ENCODE results near the gene SPDYE2B. TPM values are rescaled to one million over a fixed set of nuclear protein-coding genes. Genes with fewer than 3 reads are reported as not detected.
"Not testable (repeated sequence)": the region's sequence is repeated elsewhere in the genome, so short reads cannot be mapped to it uniquely, and the experiment has no call there.

SPDYE2B gene
- total RNA-seq, 2 donors from 2014 or later: not detected

- H3K4me3 ChIP-seq; H3K9me3 ChIP-seq; H3K27me3 ChIP-seq; intact Hi-C loops (cut with DNase I); DNase-seq; ATAC-seq; H3K4me1 ChIP-seq; H3K27ac ChIP-seq; H3K36me3 ChIP-seq (replicated peaks in 1 of 2; ENCODE audit: insufficient read depth in 1 of 2, low read depth in 2 of 2): not testable (repeated sequence)
- WGBS, 2 donors: 60 to 94% methylated on average over 2 to 3 of the region's 6 CpGs
Measured at GRCh38 chr7:102690602-102691001, 40.5 kb downstream of the SPDYE2B start.

GRCh38 chr7:102694008-102694407 lies 43.9 kb downstream of the SPDYE2B start:
- ATAC-seq; H3K9me3 ChIP-seq; H3K27me3 ChIP-seq; DNase-seq; H3K36me3 ChIP-seq (replicated peaks in 1 of 2; ENCODE audit: insufficient read depth in 1 of 2, low read depth in 2 of 2); H3K4me3 ChIP-seq; intact Hi-C loops (cut with DNase I); H3K27ac ChIP-seq; H3K4me1 ChIP-seq: not testable (repeated sequence)
- 35 to 41% methylated on average over 2 of the region's 2 CpGs for WGBS, 2 donors

GRCh38 chr7:102695033-102695552 lies 45.0 kb downstream of the SPDYE2B start:
- H3K27me3 ChIP-seq; H3K4me1 ChIP-seq; intact Hi-C loops (cut with DNase I); DNase-seq; H3K9me3 ChIP-seq; H3K27ac ChIP-seq; H3K4me3 ChIP-seq; ATAC-seq; H3K36me3 ChIP-seq (replicated peaks in 1 of 2; ENCODE audit: insufficient read depth in 1 of 2, low read depth in 2 of 2): not testable (repeated sequence)
- WGBS, 2 donors: 32 to 64% methylated on average over 1 to 2 of the region's 3 CpGs

GRCh38 chr7:102696009-102696408 lies 45.9 kb downstream of the SPDYE2B start:
- H3K27me3 ChIP-seq; DNase-seq; H3K9me3 ChIP-seq; intact Hi-C loops (cut with DNase I); ATAC-seq; H3K36me3 ChIP-seq (replicated peaks in 1 of 2; ENCODE audit: insufficient read depth in 1 of 2, low read depth in 2 of 2); H3K27ac ChIP-seq; H3K4me1 ChIP-seq; H3K4me3 ChIP-seq: not testable (repeated sequence)
- WGBS, 2 donors: 14 to 31% methylated on average over 1 of the region's 2 CpGs

- WGBS, 2 donors: 66 to 82% methylated on average over 5 of the region's 5 CpGs
- DNase-seq; H3K4me1 ChIP-seq; intact Hi-C loops (cut with DNase I); H3K27ac ChIP-seq; ATAC-seq; H3K4me3 ChIP-seq; H3K36me3 ChIP-seq (replicated peaks in 1 of 2; ENCODE audit: insufficient read depth in 1 of 2, low read depth in 2 of 2); H3K9me3 ChIP-seq; H3K27me3 ChIP-seq: not testable (repeated sequence)
Measured at GRCh38 chr7:102697642-102698512, 47.8 kb downstream of the SPDYE2B start.

- H3K4me3 ChIP-seq; intact Hi-C loops (cut with DNase I); DNase-seq; H3K36me3 ChIP-seq (replicated peaks in 1 of 2; ENCODE audit: insufficient read depth in 1 of 2, low read depth in 2 of 2); H3K27me3 ChIP-seq; ATAC-seq; H3K4me1 ChIP-seq; H3K27ac ChIP-seq; H3K9me3 ChIP-seq: not testable (repeated sequence)
- WGBS, 2 donors: 55 to 58% methylated on average over 9 of the region's 9 CpGs
Measured at GRCh38 chr7:102698962-102699750, 49.0 kb downstream of the SPDYE2B start.

Small RNA genes lying within 50 kb of the gene (small RNA-seq; reads per million reads assigned to genes)
- not detected for gene AC105052.3
- not detected for gene UPK3BL1

Other genes with a start within 250 kb of the SPDYE2B start
- gene ORAI2, start 216.7 kb upstream of the SPDYE2B start, total RNA-seq: 10 to 100 TPM; 11.7 to 20.8 TPM
- 10 to 100 TPM; 15.6 to 60.3 TPM for gene ALKBH4, start 185.5 kb upstream of the SPDYE2B start, total RNA-seq
- gene LRWD1, start 185.3 kb upstream of the SPDYE2B start, total RNA-seq: 10 to 100 TPM; 13.7 to 27.4 TPM
- 10 to 100 TPM in 1 of 2 donors, 1 to 10 TPM in 1; 6.6 to 12.5 TPM for gene POLR2J, start 171.4 kb upstream of the SPDYE2B start, total RNA-seq
- 10 to 100 TPM in 1 of 2 donors, 1 to 10 TPM in 1; 5.3 to 12.5 TPM for gene RASA4B, start 132.5 kb upstream of the SPDYE2B start, total RNA-seq
- gene UPK3BL2, start 106.6 kb upstream of the SPDYE2B start, total RNA-seq: 10 to 100 TPM in 1 of 2 donors, 1 to 10 TPM in 1; 7.5 to 20.4 TPM
- gene SPDYE2, start 99.1 kb upstream of the SPDYE2B start, total RNA-seq: not detected
- 10 to 100 TPM; 25.1 to 26.7 TPM for gene POLR2J3, start 77.7 kb upstream of the SPDYE2B start, total RNA-seq
- 10 to 100 TPM; 16.8 to 34.2 TPM for gene RASA4, start 33.6 kb upstream of the SPDYE2B start, total RNA-seq
- gene UPK3BL1, start 7.5 kb upstream of the SPDYE2B start, total RNA-seq: 10 to 100 TPM; 11.7 to 36.6 TPM
- gene POLR2J2, start 21.3 kb downstream of the SPDYE2B start, total RNA-seq: 10 to 100 TPM in 1 of 2 donors, 1 to 10 TPM in 1; 4.2 to 12.5 TPM
- gene FAM185A, start 98.7 kb downstream of the SPDYE2B start, total RNA-seq: 10 to 100 TPM; 19.7 to 21.4 TPM